HG02798 (cell line): Measurements from ENCODE around the gene SERPINA5.

Source experiments
- ATAC-seq: cut with Tn5 transposase; IDR thresholded peaks from one replicate; pipeline ENCODE4 v1.9.1; 2021; ENCODE audit warnings: mild to moderate bottlenecking; ENCODE audit not compliant: unreplicated experiment, poor library complexity

Gene SERPINA5

GRCh38 chr14:94640721-94641631 is 59.8 kb downstream of the SERPINA5 start:
- ATAC-seq = no peak

- no peak for ATAC-seq
These were observed 60.4 kb downstream of the SERPINA5 start for GRCh38 chr14:94641632-94641955.
